Measurements from ENCODE around the gene RPP25L.

The RPP25L gene

GRCh38 chr9:34565856-34566255 is 46.0 kb downstream of the RPP25L start:
- no peak for DNase-seq

- DNase-seq = no peak
Measured at GRCh38 chr9:34564617-34565016, 47.3 kb downstream of the RPP25L start.

GRCh38 chr9:34563262-34563661 is 48.6 kb downstream of the RPP25L start:
- no peak for DNase-seq

GRCh38 chr9:34562135-34562745 is 49.7 kb downstream of the RPP25L start:
- DNase-seq = no peak

GRCh38 chr9:34560599-34561214 is 51.2 kb downstream of the RPP25L start:
- DNase-seq = no peak

Data from CD4-positive, alpha-beta T cell treated with Interferon gamma for 1 hour (primary cell).